Measurements from ENCODE around the gene ERN1.

GRCh38 chr17:64022611-64023063, 107.3 kb downstream of the ERN1 start:
- TF ChIP-seq EP300 (IDR thresholded peaks at IDR 0.05; ENCODE audit: low read depth), result no peak
- TF ChIP-seq, protein P1, sequence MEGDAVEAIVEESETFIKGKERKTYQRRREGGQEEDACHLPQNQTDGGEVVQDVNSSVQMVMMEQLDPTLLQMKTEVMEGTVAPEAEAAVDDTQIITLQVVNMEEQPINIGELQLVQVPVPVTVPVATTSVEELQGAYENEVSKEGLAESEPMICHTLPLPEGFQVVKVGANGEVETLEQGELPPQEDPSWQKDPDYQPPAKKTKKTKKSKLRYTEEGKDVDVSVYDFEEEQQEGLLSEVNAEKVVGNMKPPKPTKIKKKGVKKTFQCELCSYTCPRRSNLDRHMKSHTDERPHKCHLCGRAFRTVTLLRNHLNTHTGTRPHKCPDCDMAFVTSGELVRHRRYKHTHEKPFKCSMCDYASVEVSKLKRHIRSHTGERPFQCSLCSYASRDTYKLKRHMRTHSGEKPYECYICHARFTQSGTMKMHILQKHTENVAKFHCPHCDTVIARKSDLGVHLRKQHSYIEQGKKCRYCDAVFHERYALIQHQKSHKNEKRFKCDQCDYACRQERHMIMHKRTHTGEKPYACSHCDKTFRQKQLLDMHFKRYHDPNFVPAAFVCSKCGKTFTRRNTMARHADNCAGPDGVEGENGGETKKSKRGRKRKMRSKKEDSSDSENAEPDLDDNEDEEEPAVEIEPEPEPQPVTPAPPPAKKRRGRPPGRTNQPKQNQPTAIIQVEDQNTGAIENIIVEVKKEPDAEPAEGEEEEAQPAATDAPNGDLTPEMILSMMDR (IDR thresholded peaks at IDR 0.05), result no peak
- no peak for TF ChIP-seq POLR2AphosphoS5 (IDR thresholded peaks at IDR 0.05)
